HL-60 (cell line): ENCODE results near the gene RNLS.

Source experiments
- CTCF ChIP-seq: IDR thresholded peaks from one replicate; pipeline ENCODE4 v1.5.1; 2011; ENCODE audit warnings: low read length, control low read depth, inconsistent platforms; ENCODE audit not compliant: insufficient read depth
- GABPA ChIP-seq: IDR thresholded peaks from 2 replicates; pipeline ENCODE4 v1.6.1; 2012; ENCODE audit warnings: low read depth
- POLR2AphosphoS5 ChIP-seq: IDR thresholded peaks from 2 replicates; pipeline ENCODE4 v1.6.1; 2012; ENCODE audit warnings: low read depth
- REST ChIP-seq: IDR thresholded peaks from 2 replicates; pipeline ENCODE4 v1.6.1; 2012; ENCODE audit warnings: low read depth; ENCODE audit not compliant: insufficient replicate concordance
- SPI1 ChIP-seq: IDR thresholded peaks from 2 replicates; pipeline ENCODE4 v1.6.1; 2012; ENCODE audit warnings: low read depth, mild to moderate bottlenecking, borderline replicate concordance

GRCh38 chr10:88531392-88532052 lies 51.6 kb downstream of the RNLS start:
- TF ChIP-seq CTCF (no peak), POLR2AphosphoS5 (no peak), REST (no peak), GABPA (no peak), SPI1 (no peak)
